Keratinocyte (primary cell): ENCODE measurements around the gene NUAK1. TPM values are rescaled to one million over a fixed set of nuclear protein-coding genes. Genes with fewer than 3 reads are reported as not detected.
A peak's percentile ranks its signal among the peaks of the same experiment; 100 is the strongest.

Source experiments
- DNase-seq: peaks from one replicate; pipeline ENCODE4 v3.0.0-alpha.2; 2011; ENCODE audit warnings: low read depth, missing footprints, low spot score
- FAIRE-seq: peaks from 2 replicates; lab custom pipeline; 2011; peaks lifted over from hg19 to GRCh38; lab: Jason Lieb, UNC
- H2AFZ ChIP-seq: 2 replicates; pipeline ENCODE4 v1.6.0; 2012; ENCODE audit warnings: low read length, control low read depth, inconsistent platforms; ENCODE audit not compliant: control insufficient read depth
- H3K27ac ChIP-seq: 2 replicates; pipeline ENCODE4 v1.5.1; 2011; ENCODE audit warnings: low read length; ENCODE audit not compliant: control insufficient read depth, insufficient read depth
- H3K27me3 ChIP-seq: 3 replicates; pipeline ENCODE4 v1.6.0; 2011; ENCODE audit warnings: low read length; ENCODE audit not compliant: control insufficient read depth, insufficient read depth; ENCODE audit errors: extremely low read depth
- H3K36me3 ChIP-seq, 2 experiments: 2 replicates in 1 of 2; 3 replicates in 1 of 2; pipeline ENCODE4 v1.5.1; 2011; ENCODE audit warnings: low read length in 2 of 2, mild to moderate bottlenecking in 1 of 2; ENCODE audit not compliant: control insufficient read depth in 2 of 2, insufficient read depth in 2 of 2; ENCODE audit errors: extremely low read depth in 1 of 2
- H3K4me1 ChIP-seq: 3 replicates; pipeline ENCODE4 v1.5.1; 2011; ENCODE audit warnings: low read length; ENCODE audit not compliant: control insufficient read depth, insufficient read depth; ENCODE audit errors: extremely low read depth
- H3K4me2 ChIP-seq: 3 replicates; pipeline ENCODE4 v1.6.0; 2011; ENCODE audit warnings: low read depth, low read length; ENCODE audit not compliant: control insufficient read depth, insufficient read depth; ENCODE audit errors: extremely low read depth
- H3K4me3 ChIP-seq, 3 experiments: fragments of 200-600 bp in 1 of 3; sonication (generic) in 1 of 3; 2 replicates in 2 of 3; 3 replicates in 1 of 3; pipeline ENCODE4 v1.5.1; 2011 to 2016; ENCODE audit warnings: low read length in 3 of 3, mild to moderate bottlenecking in 3 of 3, control low read depth in 2 of 3, inconsistent platforms in 1 of 3, low read depth in 1 of 3, mixed read lengths in 1 of 3, mixed run types in 1 of 3, moderate library complexity in 1 of 3; ENCODE audit not compliant: control insufficient read depth in 2 of 3, insufficient read depth in 2 of 3; ENCODE audit errors: extremely low read depth in 1 of 3
- H3K79me2 ChIP-seq: 2 replicates; pipeline ENCODE4 v1.6.0; 2012; ENCODE audit warnings: low read length; ENCODE audit not compliant: control insufficient read depth, insufficient read depth
- H3K9ac ChIP-seq: 3 replicates; pipeline ENCODE4 v1.6.0; 2011; ENCODE audit warnings: low read length; ENCODE audit not compliant: control insufficient read depth, insufficient read depth; ENCODE audit errors: extremely low read depth
- H3K9me1 ChIP-seq: 3 replicates; pipeline ENCODE4 v1.6.0; 2011; ENCODE audit warnings: low read length; ENCODE audit not compliant: control insufficient read depth, insufficient read depth; ENCODE audit errors: extremely low read depth
- H3K9me3 ChIP-seq: 2 replicates; pipeline ENCODE4 v1.5.1; 2012; ENCODE audit warnings: low read depth, low read length; ENCODE audit not compliant: control insufficient read depth
- H4K20me1 ChIP-seq: 3 replicates; pipeline ENCODE4 v1.6.0; 2011; ENCODE audit warnings: low read length; ENCODE audit not compliant: control insufficient read depth, insufficient read depth; ENCODE audit errors: extremely low read depth
- CTCF ChIP-seq, 3 experiments: IDR thresholded peaks in 1 of 3; conservative IDR thresholded peaks in 1 of 3; optimal IDR thresholded peaks in 1 of 3; 2 replicates in 2 of 3; 3 replicates in 1 of 3; pipeline versions ENCODE3 to v1.5.1; 2011; ENCODE audit warnings: low read length in 3 of 3, mild to moderate bottlenecking in 3 of 3, moderate library complexity in 2 of 3, control low read depth in 1 of 3, inconsistent platforms in 1 of 3; ENCODE audit not compliant: insufficient read depth in 2 of 3; ENCODE audit errors: extremely low read depth in 1 of 3
- EZH2 ChIP-seq: IDR thresholded peaks from one replicate; pipeline ENCODE4 v1.6.1; 2012; ENCODE audit warnings: inconsistent platforms, mild to moderate bottlenecking, low read length, moderate library complexity
- dilution Hi-C: fragments of 300-500 bp; cut with MboI; formaldehyde crosslinking; loops from one replicate; pipeline ENCODE4 v1.7.0; 2020; ENCODE audit warnings: low sequenced_read_pairs; ENCODE audit not compliant: extremely low pct_ligation_motif_present
- polyA plus RNA-seq, 5 experiments: library from polyadenylated mRNA; depleted of rRNA in 3 of 5; stranded (reverse) in 3 of 5; stranded (forward) in 1 of 5; unstranded in 1 of 5; fragments of >200 nt; gene quantifications; 1 replicate in 1 of 5; 2 replicates in 3 of 5; 3 replicates in 1 of 5; pipeline versions ENCODE4 v1.2.1 to v1.2.3, GENCODE V29; 2011 to 2012; ENCODE audit warnings: missing spikeins in 2 of 5, low read depth in 1 of 5, low replicate concordance in 1 of 5

Gene NUAK1
- polyA plus RNA-seq, 1 donor (not counting 4 experiments of a cell fraction or from before 2014, with no cell fraction given) = 12.3 TPM

GRCh38 chr12:106141003-106141402 lies 2.2 kb upstream of the NUAK1 start:
- dilution Hi-C loops = no loop called here
- no peak for FAIRE-seq

DNA sequence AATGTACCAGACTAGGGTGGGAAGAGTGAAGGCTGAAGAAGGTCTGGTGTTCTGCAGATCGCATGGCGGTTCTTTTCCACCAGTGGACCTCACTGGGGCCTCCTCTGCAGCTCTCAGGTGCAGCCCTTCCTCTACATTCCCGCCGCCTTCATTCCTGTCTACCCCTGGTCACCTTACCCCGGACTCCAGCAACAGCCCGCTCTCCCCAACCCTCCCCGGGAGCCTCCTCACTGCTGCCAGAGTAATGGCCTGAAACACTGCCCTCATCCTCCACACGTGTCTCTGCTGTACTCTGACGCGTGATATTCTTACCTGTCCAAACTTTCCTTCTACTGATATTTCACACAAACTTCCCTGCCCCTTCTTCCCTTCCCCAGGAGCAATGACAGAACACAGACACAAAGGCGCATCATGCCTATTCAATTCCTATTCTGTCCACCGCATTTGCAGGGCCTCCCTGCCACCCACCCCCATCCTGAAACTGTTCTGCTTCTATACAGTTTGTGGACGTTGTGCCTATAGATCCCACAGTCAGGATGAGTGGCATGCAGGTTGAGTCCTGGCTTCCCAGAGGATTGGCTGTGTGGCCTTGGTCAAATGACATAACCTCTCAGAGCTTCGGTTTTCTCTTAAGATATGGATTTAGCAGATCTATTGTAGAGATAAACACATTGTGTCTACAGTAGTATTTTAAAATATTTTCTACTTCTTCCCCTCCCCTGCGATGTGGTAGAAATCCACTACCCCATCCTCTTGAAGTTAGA lies 1.7 kb upstream of the NUAK1 start:
- Histone ChIP-seq H3K27ac (no peak overlapping the region), H3K4me3 (peak overlapping the region; percentile 58 to 82 (median 81)), H3K36me3 (no peaks in the 10 kb centered on the region), H2AFZ (no peak overlapping the region), H3K9me1 (no peaks in the 10 kb centered on the region), H3K9me3 (no peaks in the 10 kb centered on the region), H4K20me1 (no peaks in the 10 kb centered on the region), H3K4me2 (peak overlapping the region; percentile 65), H3K4me1 (peaks cover 33% of the 10 kb centered on the region), H3K79me2 (peaks cover 31% of the 10 kb centered on the region), H3K9ac (peak overlapping the region; percentile 80), H3K27me3 (no peaks in the 10 kb centered on the region)
- FAIRE-seq (no peak), DNase-seq (no peak)
- TF ChIP-seq CTCF (optimal IDR thresholded peaks at IDR 0.05 in 1 of 3, IDR thresholded peaks at IDR 0.05 in 1 of 3, conservative IDR thresholded peaks at IDR 0.05 in 1 of 3; ENCODE audit: extremely low read depth in 1 of 3, insufficient read depth in 2 of 3, low read length in 3 of 3) (no peak), EZH2 (no peak)
- dilution Hi-C loops = no loop called here

More at GRCh38 chr12:106141003-106141402, 2.2 kb upstream of the NUAK1 start:
- DNase-seq = no peak
- no peaks in the 10 kb centered on the region for H4K20me1 ChIP-seq
- H3K9me3 ChIP-seq = no peaks in the 10 kb centered on the region
- H3K9ac ChIP-seq = no peak overlapping the region
- H3K27me3 ChIP-seq = no peaks in the 10 kb centered on the region
- H3K4me3 ChIP-seq = no peak overlapping the region
- H2AFZ ChIP-seq = no peak overlapping the region
- no peak overlapping the region for H3K27ac ChIP-seq
- no peaks in the 10 kb centered on the region for H3K36me3 ChIP-seq
- H3K79me2 ChIP-seq = peaks cover 25% of the 10 kb centered on the region
- TF ChIP-seq CTCF (optimal IDR thresholded peaks at IDR 0.05 in 1 of 3, IDR thresholded peaks at IDR 0.05 in 1 of 3, conservative IDR thresholded peaks at IDR 0.05 in 1 of 3; ENCODE audit: extremely low read depth in 1 of 3, insufficient read depth in 2 of 3, low read length in 3 of 3) = no peak
- no peak for TF ChIP-seq EZH2
- no peak overlapping the region for H3K4me2 ChIP-seq
- no peaks in the 10 kb centered on the region for H3K9me1 ChIP-seq
- H3K4me1 ChIP-seq = peaks cover 33% of the 10 kb centered on the region
